Panc1 (cell line): ENCODE data around the gene IL36B. TPM values are rescaled to one million over a fixed set of nuclear protein-coding genes. Genes with fewer than 3 reads are reported as not detected.

Source experiments
- ATAC-seq: fragments of 200-7000 bp; cut with Tn5 transposase; 2 replicates; pipeline ENCODE4 v1.9.1; 2020; ENCODE audit warnings: mild to moderate bottlenecking, moderate library complexity
- BruUV-seq: library from RNA; stranded (reverse); fragments of 400-500 nt; replicated peaks from 2 replicates; lab custom pipeline; 2021; lab: Mats Ljungman, UMichigan
- CTCF ChIA-PET: fragments of 300-600 bp; sonication (Branson Sonifier 250); formaldehyde crosslinking; loops from one replicate; lab custom pipeline; 2022; ENCODE audit warnings: antibody characterized with exemption; lab: Charles Lee
- POLR2A ChIA-PET: fragments of 300-600 bp; sonication (Branson Sonifier 250); formaldehyde crosslinking; loops from one replicate; lab custom pipeline; 2022; ENCODE audit warnings: antibody characterized with exemption; lab: Charles Lee
- DNase-seq: peaks from one replicate; pipeline ENCODE4 v3.0.0-alpha.2; 2010; ENCODE audit warnings: low read depth, low spot score
- H3K27ac ChIP-seq: 2 replicates; pipeline ENCODE4 v1.5.1; 2011; ENCODE audit warnings: mild to moderate bottlenecking, low read length, inconsistent platforms
- H3K27me3 ChIP-seq: fragments of 200-500 bp; sonication (Bioruptor generic); 2 replicates; pipeline ENCODE4 v1.6.0; 2014; ENCODE audit warnings: low read length, inconsistent platforms; ENCODE audit not compliant: control insufficient read depth, insufficient read depth
- H3K36me3 ChIP-seq: fragments of 200-500 bp; sonication (Bioruptor generic); 2 replicates; pipeline ENCODE4 v1.5.1; 2014; ENCODE audit warnings: inconsistent platforms, mild to moderate bottlenecking, low read length, moderate library complexity; ENCODE audit not compliant: control insufficient read depth, insufficient read depth
- H3K4me1 ChIP-seq: 2 replicates; pipeline ENCODE4 v1.5.1; 2011; ENCODE audit warnings: inconsistent platforms, mild to moderate bottlenecking, low read length, moderate library complexity; ENCODE audit not compliant: control insufficient read depth, insufficient read depth
- H3K4me3 ChIP-seq, 2 experiments: 2 replicates each; pipeline ENCODE4 v1.5.1; 2011 to 2012; ENCODE audit warnings: low read depth in 2 of 2, low read length in 2 of 2, mild to moderate bottlenecking in 2 of 2, inconsistent platforms in 1 of 2, moderate library complexity in 1 of 2
- H3K9me3 ChIP-seq: fragments of 200-500 bp; sonication (Bioruptor generic); 2 replicates; pipeline ENCODE4 v1.5.1; 2014; ENCODE audit warnings: low read depth, mild to moderate bottlenecking, inconsistent platforms, low read length, moderate library complexity; ENCODE audit not compliant: control insufficient read depth, insufficient read depth
- CTCF ChIP-seq: fragments of 450-650 bp; IDR thresholded peaks from 2 replicates; pipeline ENCODE4 v1.5.1; 2017; ENCODE audit warnings: mild to moderate bottlenecking
- POLR2AphosphoS5 ChIP-seq: IDR thresholded peaks from 2 replicates; pipeline ENCODE4 v1.6.1; 2012; ENCODE audit warnings: mild to moderate bottlenecking, low read depth, low read length, moderate library complexity
- REST ChIP-seq, 2 experiments: IDR thresholded peaks; 2 replicates each; pipeline ENCODE4 v1.6.1; 2011 to 2012; ENCODE audit warnings: low read depth in 2 of 2, control low read depth in 1 of 2, low read length in 1 of 2, mild to moderate bottlenecking in 1 of 2, moderate library complexity in 1 of 2; ENCODE audit not compliant: insufficient read depth in 1 of 2
- SIN3A ChIP-seq: IDR thresholded peaks from 2 replicates; pipeline ENCODE4 v1.6.1; 2012; ENCODE audit warnings: low read depth, mild to moderate bottlenecking, low read length, moderate library complexity, borderline replicate concordance; ENCODE audit not compliant: insufficient read depth
- TCF7L2 ChIP-seq: IDR thresholded peaks from 2 replicates; pipeline ENCODE4 v1.6.1; 2011; ENCODE audit warnings: mild to moderate bottlenecking, low read depth, low read length, inconsistent platforms
- in situ Hi-C: cut with HindIII; loops from 2 replicates; pipeline ENCODE4 v1.10.0; 2016; ENCODE audit warnings: low sequenced_read_pairs, low pct_unique_long_range_greater_than_20kb
- intact Hi-C: fragments of 100-400 bp; cut with micrococcal nuclease; formaldehyde crosslinking; loops from one replicate; pipeline ENCODE4 v1.10.0; 2022; ENCODE audit not compliant: unreplicated experiment
- total RNA-seq: library from RNA; stranded (reverse); gene quantifications from one replicate; pipeline ENCODE4 v1.2.1, GENCODE V29; 2021; ENCODE audit not compliant: unreplicated experiment

The IL36B gene
- total RNA-seq, 1 experiment from 2014 or later, result not detected

GRCh38 chr2:112977559-112978056, 75.1 kb downstream of the IL36B start, which contains the start of gene IL36G:
Gene IL36G, plus strand, starts transcription at chr2:112978006. Its CDS starts 633 bp downstream, at chr2:112978639.
- intact Hi-C loops, result no loop called here
- TF ChIP-seq POLR2AphosphoS5, result no peak
- no peak for TF ChIP-seq TCF7L2
- TF ChIP-seq SIN3A, result no peak
- TF ChIP-seq REST (IDR thresholded peaks at IDR 0.05; ENCODE audit: insufficient read depth in 1 of 2, low read depth in 2 of 2, low read length in 1 of 2), result no peak
- TF ChIP-seq CTCF, result no peak
- H3K4me1 ChIP-seq, result no peaks in the 10 kb centered on the region
- H3K27me3 ChIP-seq, result peaks cover 19% of the 10 kb centered on the region
- ATAC-seq (no peak), DNase-seq (no peak)
- H3K27ac ChIP-seq, result no peak within 1 kb of the TSS
- no TSS peak for BruUV-seq
- ChIA-PET CTCF (no interaction called here), POLR2A (no interaction called here)
- H3K36me3 ChIP-seq, result no peaks in the 10 kb centered on the region
- H3K9me3 ChIP-seq, result no peaks in the 10 kb centered on the region
- in situ Hi-C loops, result no loop called here
- no peak within 1 kb of the TSS for H3K4me3 ChIP-seq

Other genes with a start within 250 kb of the IL36B start
- not detected for gene IL1B, start 216.1 kb downstream of the IL36B start, total RNA-seq
- not detected for gene IL37, start 141.7 kb downstream of the IL36B start, total RNA-seq
- gene IL36G, start 74.9 kb downstream of the IL36B start, total RNA-seq, result not detected
- not detected for gene IL36A, start 47.4 kb downstream of the IL36B start, total RNA-seq
- not detected for gene IL36RN, start 6.3 kb upstream of the IL36B start, total RNA-seq
- not detected for gene IL1F10, start 15.1 kb upstream of the IL36B start, total RNA-seq
- not detected for gene IL1RN, start 74.7 kb upstream of the IL36B start, total RNA-seq
- 3.6 TPM for gene PSD4, start 121.1 kb upstream of the IL36B start, total RNA-seq
- 0.15 TPM for gene PAX8, start 226.1 kb upstream of the IL36B start, total RNA-seq